Retina (tissue), 1 donor: ENCODE data around the gene PFKM.

ENCODE experiments used
- DNase-seq: peaks from one replicate; pipeline ENCODE4 v3.0.0-alpha.2; 2016

The PFKM gene

DNA sequence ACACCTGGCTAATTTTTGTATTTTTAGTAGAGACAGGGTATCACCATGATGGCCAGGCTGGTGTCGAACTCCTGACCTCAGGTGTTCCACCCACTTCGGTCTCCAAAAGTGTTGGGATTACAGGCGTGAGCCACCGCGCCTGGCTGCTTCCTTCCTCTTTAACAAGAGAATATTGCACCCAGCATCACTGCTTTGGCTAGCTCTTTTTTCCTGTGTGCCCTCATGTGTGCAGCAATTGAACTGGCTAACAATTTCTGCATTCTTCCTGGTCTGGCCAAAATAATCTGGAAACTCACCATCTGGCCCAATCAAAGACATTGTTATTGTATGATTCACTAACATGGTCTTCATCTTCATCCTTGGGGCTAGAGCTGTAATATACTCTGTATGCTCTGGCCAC is 40.9 kb downstream of the PFKM start:
- DNase-seq, result no peak

GRCh38 chr12:48160807-48161206 is 41.6 kb downstream of the PFKM start:
- DNase-seq, result no peak

DNA sequence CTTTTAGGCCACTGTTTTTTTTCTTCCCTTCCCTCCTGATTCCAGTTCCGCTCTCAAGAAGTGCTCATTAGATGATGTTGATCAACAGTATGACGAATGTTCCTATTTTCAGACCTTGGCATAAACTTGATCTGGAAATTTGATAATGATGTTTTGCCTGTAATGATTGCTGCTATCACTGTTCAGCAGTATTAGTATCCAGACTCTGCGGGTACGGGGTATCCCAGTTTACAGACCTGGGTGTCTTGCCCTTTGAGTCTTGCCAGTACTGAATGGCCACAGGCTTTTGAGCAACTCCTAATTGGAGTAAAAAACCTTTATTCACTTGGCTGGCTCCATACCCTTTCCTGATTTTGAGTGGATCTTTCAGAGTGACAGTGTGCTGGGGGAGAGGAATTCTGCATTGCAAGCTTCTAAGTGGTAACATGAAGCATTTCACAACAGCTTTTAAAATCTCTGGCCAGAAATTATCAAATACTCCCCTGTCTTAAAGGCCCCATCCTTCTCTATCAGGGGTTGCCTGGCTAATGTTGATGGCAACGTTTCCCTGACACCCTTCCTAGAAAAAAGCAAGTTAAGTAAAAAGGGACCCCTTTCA is 44.1 kb downstream of the PFKM start:
- no peak for DNase-seq

- no peak for DNase-seq
Observed at GRCh38 chr12:48164451-48164850, 45.3 kb downstream of the PFKM start.

DNA sequence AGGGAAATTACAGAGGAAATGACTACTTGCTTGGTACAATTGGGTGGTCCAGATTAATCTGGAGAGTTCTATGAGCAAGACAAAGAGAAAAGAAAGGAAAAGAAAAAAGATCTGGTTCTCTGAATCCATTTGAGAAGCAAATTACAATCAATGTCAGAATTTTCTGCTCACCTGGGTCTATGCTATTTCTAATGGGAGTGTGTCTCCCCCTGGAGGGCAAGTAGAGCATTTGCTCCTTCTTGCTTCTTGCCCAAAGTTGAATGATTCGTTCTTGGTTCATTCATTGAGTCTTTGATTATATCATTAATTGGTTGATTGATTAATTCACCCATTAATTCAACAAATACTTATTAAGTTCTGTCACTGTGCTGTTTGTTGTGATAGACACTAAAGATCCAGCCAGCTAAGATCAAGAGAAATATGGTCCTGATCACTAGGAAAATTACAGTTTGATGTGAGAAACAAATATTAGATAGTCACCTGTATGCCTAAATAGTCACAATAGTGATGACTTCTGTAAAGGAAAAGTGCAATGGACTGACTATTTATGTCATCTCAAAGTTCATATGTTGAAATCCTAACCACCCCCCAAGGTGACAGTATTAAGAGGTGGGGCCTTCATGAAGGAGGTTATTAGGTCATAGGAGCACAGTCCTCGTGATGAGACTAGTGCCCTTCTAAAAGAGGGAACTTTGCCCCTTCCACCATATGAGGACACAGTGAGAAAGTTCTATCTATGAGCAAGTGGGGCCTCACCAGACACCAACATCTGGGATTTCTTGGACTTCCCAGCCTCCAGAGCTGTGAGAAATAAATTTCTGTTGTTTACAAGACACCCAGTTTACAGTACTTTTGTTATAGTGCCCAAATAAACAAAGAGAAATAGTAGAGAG is 46.2 kb downstream of the PFKM start:
- DNase-seq, result peak; percentile 35

GRCh38 chr12:48169011-48169410 is 49.8 kb downstream of the PFKM start:
- no peak for DNase-seq

DNA sequence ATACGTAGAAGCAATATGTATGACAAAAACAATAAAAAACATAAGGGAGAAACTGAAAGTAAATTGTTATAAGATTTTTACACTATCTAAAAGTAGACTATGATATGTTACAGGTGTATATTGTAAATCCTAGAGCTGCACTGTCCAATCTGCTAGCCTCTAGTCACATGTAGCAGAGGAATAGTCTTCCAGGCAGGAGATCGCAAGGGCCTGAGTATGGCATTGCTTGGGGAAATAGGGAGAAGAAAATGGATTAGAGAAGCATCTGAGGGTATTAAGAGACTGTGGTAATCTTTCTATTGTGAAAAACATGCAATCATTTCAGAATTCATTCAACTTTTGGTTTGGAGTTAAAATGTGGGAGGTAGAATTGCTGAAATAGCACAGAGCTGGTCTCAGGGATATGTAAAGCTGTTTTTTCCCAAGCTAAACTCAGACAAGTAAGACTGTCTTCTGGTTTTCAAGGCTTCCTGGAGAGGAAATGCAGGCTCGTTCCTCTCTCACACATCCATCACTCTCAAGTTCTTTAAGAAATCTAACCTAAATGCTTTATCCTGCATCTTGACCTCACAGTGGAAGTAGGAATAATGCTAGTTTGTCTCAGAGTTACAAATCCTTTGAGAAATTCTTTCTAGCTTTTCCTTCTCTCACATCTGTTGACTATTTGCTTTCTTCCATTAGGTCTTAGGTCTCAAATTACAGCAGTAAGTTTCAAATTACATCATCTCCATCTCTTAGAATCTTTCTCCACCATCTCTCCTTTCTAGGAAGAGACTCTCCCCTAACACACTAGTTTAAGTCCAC is 56.7 kb downstream of the PFKM start:
- DNase-seq, result no peak

DNA sequence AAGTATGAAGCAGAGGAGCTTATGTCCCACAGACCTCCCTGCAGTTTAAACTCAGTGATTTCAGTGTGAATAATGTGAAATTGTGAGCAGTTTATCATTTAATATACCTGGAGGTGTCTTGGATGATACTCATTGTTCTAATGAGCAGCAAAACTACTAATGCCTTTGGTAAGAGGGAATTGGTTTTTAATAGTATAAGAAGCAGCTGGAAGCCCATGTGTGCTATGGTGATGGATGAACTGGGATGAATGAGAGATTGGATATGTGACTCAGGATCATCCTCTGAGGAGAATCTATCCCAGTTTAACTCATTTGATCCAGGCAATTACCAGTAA is 57.2 kb downstream of the PFKM start:
- DNase-seq, result no peak

GRCh38 chr12:48177982-48178381 is 58.8 kb downstream of the PFKM start:
- no peak for DNase-seq

- no peak for DNase-seq
Observed at GRCh38 chr12:48179466-48179865, 60.3 kb downstream of the PFKM start.

DNA sequence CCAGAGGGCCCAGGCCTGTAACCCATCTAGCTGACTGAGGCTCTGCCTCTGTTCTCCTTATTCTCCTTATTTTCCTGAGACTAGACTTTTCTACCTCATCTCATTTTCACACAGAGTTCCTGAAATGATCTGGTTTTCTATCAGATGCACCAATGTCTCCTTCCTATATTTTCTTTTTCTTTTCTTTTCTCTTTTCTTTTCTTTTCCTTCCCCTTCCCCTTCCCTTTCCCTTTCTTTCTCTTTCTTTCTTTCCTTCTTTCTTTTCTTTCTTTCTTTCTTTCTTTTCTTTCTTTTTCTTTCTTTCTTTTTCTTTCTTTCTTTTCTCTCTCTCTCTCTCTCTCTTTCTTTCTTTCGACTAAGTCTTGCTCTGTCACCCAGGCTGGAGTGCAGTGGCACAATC is 61.3 kb downstream of the PFKM start:
- no peak for DNase-seq

DNA sequence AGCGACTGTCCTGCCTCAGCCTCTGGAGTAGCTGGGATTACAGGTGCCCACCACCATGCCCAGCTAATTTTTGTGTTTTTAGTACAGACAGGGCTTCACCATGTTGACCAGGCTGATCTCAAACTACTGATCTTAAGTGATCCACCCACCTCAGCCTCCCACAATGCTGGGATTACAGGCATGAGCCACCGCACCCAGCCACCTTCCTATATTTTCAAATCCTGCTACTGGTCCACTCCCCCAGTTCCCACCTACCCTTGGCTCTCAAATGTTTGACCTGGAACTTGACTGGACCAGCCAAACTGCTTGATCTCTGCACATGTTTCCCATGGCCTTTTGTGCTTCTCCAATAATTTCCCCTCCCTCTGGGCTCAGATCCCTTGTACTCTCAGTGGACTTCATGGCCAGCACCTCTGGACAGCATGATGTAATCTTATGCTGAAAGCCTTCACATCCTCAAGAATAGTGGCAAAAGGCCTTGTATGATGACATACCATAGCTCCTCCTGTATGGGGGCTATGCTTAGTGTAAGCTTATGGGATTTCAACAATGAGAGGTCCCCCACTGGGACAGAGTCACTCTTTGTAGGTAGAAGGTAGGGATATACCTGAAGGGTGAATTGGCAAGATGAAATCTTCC is 61.8 kb downstream of the PFKM start:
- no peak for DNase-seq

- no peak for DNase-seq
Observed at GRCh38 chr12:48182631-48183030, 63.5 kb downstream of the PFKM start.

- DNase-seq, result peak; percentile 96
Observed at GRCh38 chr12:48183091-48183875, 64.1 kb downstream of the PFKM start, which contains the start of gene CCDC184. TSS of gene CCDC184 (plus strand) at chr12:48183644. CDS start at chr12:48184123, 479 bp downstream.

GRCh38 chr12:48183876-48184548 is 64.8 kb downstream of the PFKM start:
- DNase-seq, result peak; percentile 78

DNA sequence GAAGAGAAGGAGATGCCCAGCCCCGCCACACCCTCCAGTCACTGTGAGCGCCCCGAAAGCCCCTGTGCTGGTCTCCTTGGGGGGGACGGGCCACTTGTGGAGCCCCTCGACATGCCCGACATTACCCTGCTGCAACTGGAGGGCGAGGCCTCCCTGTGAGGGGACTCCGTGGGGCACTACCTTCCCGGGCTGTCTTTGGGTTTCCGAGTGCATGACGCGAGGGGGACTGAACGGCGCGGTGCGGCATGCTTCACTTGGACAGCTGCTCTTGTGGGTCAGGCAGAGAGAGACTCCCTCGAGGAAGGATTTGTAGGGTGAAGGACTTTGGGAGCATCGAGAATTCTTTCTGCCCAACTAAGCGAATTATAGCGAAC is 65.4 kb downstream of the PFKM start:
- peak; percentile 69 for DNase-seq

- DNase-seq, result peak; percentile 71
Observed at GRCh38 chr12:48185181-48185919, 66.2 kb downstream of the PFKM start.

GRCh38 chr12:48187916-48188695 is 68.9 kb downstream of the PFKM start:
- DNase-seq, result no peak

DNA sequence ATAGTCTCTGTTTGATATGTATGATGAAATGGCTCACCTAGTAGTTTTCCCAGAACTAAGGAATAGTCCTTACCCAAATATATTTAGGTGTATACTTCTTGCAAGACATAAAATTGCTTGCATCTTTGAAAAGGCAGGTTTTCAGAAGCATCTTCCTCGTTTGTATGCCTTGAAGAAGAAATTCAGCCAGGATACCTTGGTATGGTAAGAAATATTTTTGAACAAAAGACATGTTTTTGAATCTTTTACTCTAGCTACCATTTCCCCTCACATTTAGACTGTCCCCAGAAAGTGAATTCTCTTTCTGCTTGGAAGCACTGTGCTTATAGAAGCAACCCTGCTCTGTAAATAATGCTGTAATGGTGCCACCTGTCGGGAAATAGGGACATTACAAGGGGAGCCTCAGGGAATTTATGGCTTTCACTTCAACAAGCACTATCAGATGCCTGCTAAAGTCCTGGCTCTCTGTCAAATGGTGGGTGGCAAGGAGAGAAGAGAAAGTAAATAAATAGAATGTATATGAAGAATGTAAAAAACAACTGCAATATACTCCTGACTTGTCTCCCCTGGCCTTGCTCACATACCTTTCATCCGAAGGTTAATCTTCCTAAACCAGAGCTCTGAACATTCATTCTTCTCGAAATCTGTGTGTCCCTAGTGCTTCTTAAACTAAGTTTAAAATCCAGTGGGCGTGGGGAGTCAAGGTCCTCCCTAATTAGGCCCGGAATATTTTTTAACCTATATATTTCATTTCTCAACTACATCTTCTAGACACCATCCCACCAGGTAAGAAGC is 70.4 kb downstream of the PFKM start:
- DNase-seq, result peak; percentile 76
